ENCODE results near the gene STXBP6.

DNA sequence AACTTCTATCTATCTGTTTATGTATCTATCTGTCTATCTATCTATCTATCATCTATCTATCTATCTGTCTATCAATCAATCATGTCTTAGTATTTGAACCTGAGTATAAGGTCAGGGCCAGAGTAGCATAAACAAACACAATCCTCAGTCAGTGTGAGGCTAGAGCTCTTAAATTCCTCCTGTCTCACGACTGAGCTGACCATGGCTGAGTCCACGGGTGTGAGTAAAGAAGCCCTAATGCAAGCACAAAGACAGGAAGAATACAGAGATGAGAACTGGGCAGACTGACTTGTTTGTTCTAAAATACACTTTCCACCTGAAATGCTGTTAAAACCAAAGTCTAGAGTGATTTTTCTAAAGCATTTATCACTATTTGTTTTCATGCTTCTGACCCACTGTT lies 47.2 kb upstream of the STXBP6 start:
- TF ChIP-seq, protein P1, sequence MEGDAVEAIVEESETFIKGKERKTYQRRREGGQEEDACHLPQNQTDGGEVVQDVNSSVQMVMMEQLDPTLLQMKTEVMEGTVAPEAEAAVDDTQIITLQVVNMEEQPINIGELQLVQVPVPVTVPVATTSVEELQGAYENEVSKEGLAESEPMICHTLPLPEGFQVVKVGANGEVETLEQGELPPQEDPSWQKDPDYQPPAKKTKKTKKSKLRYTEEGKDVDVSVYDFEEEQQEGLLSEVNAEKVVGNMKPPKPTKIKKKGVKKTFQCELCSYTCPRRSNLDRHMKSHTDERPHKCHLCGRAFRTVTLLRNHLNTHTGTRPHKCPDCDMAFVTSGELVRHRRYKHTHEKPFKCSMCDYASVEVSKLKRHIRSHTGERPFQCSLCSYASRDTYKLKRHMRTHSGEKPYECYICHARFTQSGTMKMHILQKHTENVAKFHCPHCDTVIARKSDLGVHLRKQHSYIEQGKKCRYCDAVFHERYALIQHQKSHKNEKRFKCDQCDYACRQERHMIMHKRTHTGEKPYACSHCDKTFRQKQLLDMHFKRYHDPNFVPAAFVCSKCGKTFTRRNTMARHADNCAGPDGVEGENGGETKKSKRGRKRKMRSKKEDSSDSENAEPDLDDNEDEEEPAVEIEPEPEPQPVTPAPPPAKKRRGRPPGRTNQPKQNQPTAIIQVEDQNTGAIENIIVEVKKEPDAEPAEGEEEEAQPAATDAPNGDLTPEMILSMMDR (IDR thresholded peaks at IDR 0.05) = no peak
- TF ChIP-seq POLR2A (IDR thresholded peaks at IDR 0.05) = no peak

Measured in uterus (tissue), 2 donors.